ACHN (cell line): Measurements from ENCODE around the gene KDM4F.

Experiments
- DNase-seq: peaks from one replicate; pipeline ENCODE4 v3.0.0-alpha.2; 2015
- in situ Hi-C: cut with HindIII; loops from 2 replicates; pipeline ENCODE4 v1.10.0; 2017; ENCODE audit warnings: low sequenced_read_pairs, low pct_ligation_motif_present, low pct_unique_long_range_greater_than_20kb

The KDM4F gene

GRCh38 chr11:95085117-95085816 lies 36.0 kb downstream of the KDM4F start:
- peak; percentile 14 for DNase-seq
- in situ Hi-C loops, result no loop called here

- in situ Hi-C loops, result no loop called here
- no peak for DNase-seq
These were observed 36.9 kb downstream of the KDM4F start for GRCh38 chr11:95086151-95086550.

- in situ Hi-C loops, result no loop called here
- no peak for DNase-seq
These were observed 37.8 kb downstream of the KDM4F start for GRCh38 chr11:95086836-95087570.

GRCh38 chr11:95088946-95089619 lies 39.9 kb downstream of the KDM4F start:
- peak; percentile 24 for DNase-seq
- in situ Hi-C loops, result no loop called here

GRCh38 chr11:95089620-95090542 lies 40.7 kb downstream of the KDM4F start, which contains the start of gene ENDOD1:
ENDOD1 (plus strand) TSS chr11:95089846; CDS start chr11:95089928, 82 bp downstream.
- DNase-seq, result peak; percentile 80
- in situ Hi-C loops, result no loop called here

- in situ Hi-C loops, result no loop called here
- DNase-seq, result no peak
These were observed 42.5 kb downstream of the KDM4F start for GRCh38 chr11:95091663-95092180.

- in situ Hi-C loops, result no loop called here
- peak; percentile 59 for DNase-seq
These were observed 43.5 kb downstream of the KDM4F start for GRCh38 chr11:95092549-95093324.

GRCh38 chr11:95093548-95093947 lies 44.3 kb downstream of the KDM4F start:
- no peak for DNase-seq
- in situ Hi-C loops, result no loop called here

- in situ Hi-C loops, result no loop called here
- peak; percentile 13 for DNase-seq
These were observed 46.8 kb downstream of the KDM4F start for GRCh38 chr11:95095858-95096587.

GRCh38 chr11:95097209-95097608 lies 48.0 kb downstream of the KDM4F start:
- DNase-seq, result no peak
- in situ Hi-C loops, result no loop called here

GRCh38 chr11:95098826-95099225 lies 49.6 kb downstream of the KDM4F start:
- in situ Hi-C loops, result no loop called here
- no peak for DNase-seq

GRCh38 chr11:95100191-95100648 lies 51.0 kb downstream of the KDM4F start:
- no peak for DNase-seq
- in situ Hi-C loops, result no loop called here
